ENCODE data around the gene RNF149.

- TF ChIP-seq POLR2A (IDR thresholded peaks at IDR 0.05; ENCODE audit: low read depth, low read length): no peak
- TF ChIP-seq POLR2AphosphoS5 (IDR thresholded peaks at IDR 0.05; ENCODE audit: low read depth, low read length): no peak
- no peak for TF ChIP-seq TAF1 (IDR thresholded peaks at IDR 0.05; ENCODE audit: low read depth, low read length)
- no peak for TF ChIP-seq POU2F2 (IDR thresholded peaks at IDR 0.05; ENCODE audit: low read depth, low read length)
- TF ChIP-seq SPI1 (IDR thresholded peaks at IDR 0.05; ENCODE audit: low read depth, low read length): no peak
Observed at GRCh38 chr2:101263377-101263800, 45.1 kb downstream of the RNF149 start.
